ENCODE measurements around the gene IPO5. TPM values are rescaled to one million over a fixed set of nuclear protein-coding genes. Genes with fewer than 3 reads are reported as not detected.

Gene IPO5
- total and polyA plus RNA-seq, 2 of the 4 experiments (the other 2 are of a cell fraction), result 89.2 to 270 TPM

- peak overlapping the region; percentile 21 for H2AFZ ChIP-seq (replicated peaks; ENCODE audit: low read length, poor library complexity)
- no peaks in the 10 kb centered on the region for H4K20me1 ChIP-seq (ENCODE audit: insufficient read depth, low read length)
- no peak overlapping the region for H3K18ac ChIP-seq (ENCODE audit: low read depth, low read length)
- H3K9ac ChIP-seq (ENCODE audit: low read depth, low read length), result no peak overlapping the region
- no peak overlapping the region for H4K8ac ChIP-seq (ENCODE audit: low read depth in 2 of 2, low read length in 2 of 2)
- H2BK20ac ChIP-seq (ENCODE audit: low read depth, low read length), result no peak overlapping the region
- ChIA-PET POLR2A (ENCODE audit: unreplicated experiment) (no interaction called here), CTCF (no interaction called here)
- H3K9me3 ChIP-seq (ENCODE audit: control insufficient read depth, insufficient read depth, low read length), result no peaks in the 10 kb centered on the region; the same call in 1 of the 2 replicates
- DNase-seq (no peak), ATAC-seq (ENCODE audit: low read depth) (no peak)
- no peak overlapping the region for H2BK120ac ChIP-seq (ENCODE audit: low read depth, low read length)
- no peak overlapping the region for H3K27ac ChIP-seq (ENCODE audit: insufficient read depth, low read length)
- H3K79me1 ChIP-seq (ENCODE audit: low read depth in 1 of 2, low read length in 2 of 2), result no peaks in the 10 kb centered on the region
- no peak overlapping the region for H3K14ac ChIP-seq (replicated peaks; ENCODE audit: low read depth, low read length)
- H2AK5ac ChIP-seq (ENCODE audit: low read depth, low read length), result no peak overlapping the region
- no TSS peak for BruUV-seq (replicated peaks)
- H2AK9ac ChIP-seq (replicated peaks; ENCODE audit: low read depth, low read length, poor library complexity), result peak overlapping the region; percentile 72
- H2BK15ac ChIP-seq (ENCODE audit: low read depth, low read length), result no peak overlapping the region
- H3K27me3 ChIP-seq (ENCODE audit: control insufficient read depth, insufficient read depth, low read length), result peaks cover 4% of the 10 kb centered on the region
- TF ChIP-seq ELK1 (IDR thresholded peaks at IDR 0.05; ENCODE audit: borderline replicate concordance, low read depth, low read length) (no peak), RCOR1 (IDR thresholded peaks at IDR 0.05; ENCODE audit: insufficient replicate concordance, low read length) (no peak), CEBPB (IDR thresholded peaks at IDR 0.05; ENCODE audit: low read depth, low read length) (no peak), CTCF (conservative IDR thresholded peaks at IDR 0.05; ENCODE audit: low read depth, low read length) (no peak), BHLHE40 (IDR thresholded peaks at IDR 0.05; ENCODE audit: low read depth, low read length) (no peak), CHD1 (IDR thresholded peaks at IDR 0.05; ENCODE audit: low read depth, low read length) (no peak), MXI1 (IDR thresholded peaks at IDR 0.05; ENCODE audit: borderline replicate concordance, low read depth, low read length) (no peak), NFE2L2 (IDR thresholded peaks at IDR 0.05; ENCODE audit: low read depth, low read length) (no peak)
- dilution Hi-C loops (cut with HindIII; ENCODE audit: low sequenced_read_pairs, unreplicated experiment) (no loop called here), intact Hi-C loops (cut with micrococcal nuclease) (no loop called here), in situ Hi-C loops (cut with MboI; ENCODE audit: low sequenced_read_pairs) (no loop called here)
- H3K4me1 ChIP-seq (ENCODE audit: control insufficient read depth, insufficient read depth, low read length), result peaks cover 2% of the 10 kb centered on the region; the same call in 1 of the 2 replicates
- H3K4me2 ChIP-seq (ENCODE audit: low read depth, low read length), result no peak overlapping the region
- no CpG with 5 or more reads among the region's 6 CpGs for WGBS, 2 experiments (ENCODE audit: extremely low coverage in 2 of 2, insufficient read length in 1 of 2)
- H4K91ac ChIP-seq (ENCODE audit: insufficient read depth, low read depth, low read length), result no peak overlapping the region
- peaks cover 8% of the 10 kb centered on the region; the same call in 1 of the 2 replicates for H3K9me1 ChIP-seq (ENCODE audit: insufficient read depth, low read length)
- H3K23ac ChIP-seq (ENCODE audit: low read depth, low read length), result no peak overlapping the region
- H4K5ac ChIP-seq (ENCODE audit: low read depth, low read length), result no peak overlapping the region
- H3K56ac ChIP-seq (ENCODE audit: extremely low read depth, insufficient read depth, low read length), result no peak overlapping the region
- H3K36me3 ChIP-seq (ENCODE audit: control insufficient read depth, insufficient read depth, low read length), result no peaks in the 10 kb centered on the region
- H3K4me3 ChIP-seq (ENCODE audit: insufficient read depth, low read depth, low read length), result no peak overlapping the region
- no peak overlapping the region for H3K4ac ChIP-seq (ENCODE audit: low read depth, low read length)
- H2BK5ac ChIP-seq (ENCODE audit: low read depth, low read length, poor library complexity, severe bottlenecking), result no peak overlapping the region
Observed at GRCh38 chr13:98054301-98054700, 100.8 kb downstream of the IPO5 start.

All from IMR-90 (cell line).